C4-2B (cell line): ENCODE data around the gene ERCC1.

Source experiments
- ZFX ChIP-seq: fragments of 450-650 bp; IDR thresholded peaks from 2 replicates; pipeline ENCODE4 v1.6.1; 2017
- TF ChIP-seq, protein P1 (sequence below): fragments of 450-650 bp; conservative IDR thresholded peaks from 2 replicates; pipeline ENCODE4 v1.5.1; 2017; ENCODE audit warnings: mild to moderate bottlenecking

- TF ChIP-seq, protein P1, sequence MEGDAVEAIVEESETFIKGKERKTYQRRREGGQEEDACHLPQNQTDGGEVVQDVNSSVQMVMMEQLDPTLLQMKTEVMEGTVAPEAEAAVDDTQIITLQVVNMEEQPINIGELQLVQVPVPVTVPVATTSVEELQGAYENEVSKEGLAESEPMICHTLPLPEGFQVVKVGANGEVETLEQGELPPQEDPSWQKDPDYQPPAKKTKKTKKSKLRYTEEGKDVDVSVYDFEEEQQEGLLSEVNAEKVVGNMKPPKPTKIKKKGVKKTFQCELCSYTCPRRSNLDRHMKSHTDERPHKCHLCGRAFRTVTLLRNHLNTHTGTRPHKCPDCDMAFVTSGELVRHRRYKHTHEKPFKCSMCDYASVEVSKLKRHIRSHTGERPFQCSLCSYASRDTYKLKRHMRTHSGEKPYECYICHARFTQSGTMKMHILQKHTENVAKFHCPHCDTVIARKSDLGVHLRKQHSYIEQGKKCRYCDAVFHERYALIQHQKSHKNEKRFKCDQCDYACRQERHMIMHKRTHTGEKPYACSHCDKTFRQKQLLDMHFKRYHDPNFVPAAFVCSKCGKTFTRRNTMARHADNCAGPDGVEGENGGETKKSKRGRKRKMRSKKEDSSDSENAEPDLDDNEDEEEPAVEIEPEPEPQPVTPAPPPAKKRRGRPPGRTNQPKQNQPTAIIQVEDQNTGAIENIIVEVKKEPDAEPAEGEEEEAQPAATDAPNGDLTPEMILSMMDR, result no peak
- no peak for TF ChIP-seq ZFX
Measured at GRCh38 chr19:45404557-45405434, 18.9 kb downstream of the ERCC1 start, which contains the start of gene PPP1R13L.
